Stimulated activated CD8-positive, alpha-beta memory T cell treated with anti-CD3 and anti-CD28 coated beads, Interleukin-12 subunit alpha, Interleukin-12 subunit beta, amount 100 ng/mL, for 4 hours (primary cell): Measurements from ENCODE around the gene PKLR.

ENCODE experiments used
- DNase-seq: peaks from one replicate; pipeline ENCODE4 v3.0.0-alpha.2; 2020; ENCODE audit warnings: low read depth

The PKLR gene

DNA sequence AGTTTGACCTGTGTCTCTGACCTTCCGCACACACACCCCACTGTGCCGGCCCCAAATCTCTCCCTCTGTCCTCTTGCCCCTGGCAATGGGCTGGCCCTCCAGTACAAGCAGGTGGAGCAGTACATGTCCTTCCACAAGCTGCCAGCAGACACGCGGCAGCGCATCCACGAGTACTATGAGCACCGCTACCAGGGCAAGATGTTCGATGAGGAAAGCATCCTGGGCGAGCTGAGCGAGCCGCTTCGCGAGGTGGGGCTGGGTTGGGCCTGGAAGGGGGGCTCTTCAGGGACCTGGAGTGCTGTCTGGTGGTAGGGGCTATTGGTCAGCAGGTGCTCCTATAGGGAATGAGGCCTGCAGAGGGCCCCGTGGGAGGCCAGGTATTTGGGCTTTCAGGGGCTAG, 16.2 kb downstream of the PKLR start:
- DNase-seq, result no peak

- DNase-seq, result no peak
Observed at GRCh38 chr1:155284476-155284875, 16.8 kb downstream of the PKLR start.

DNA sequence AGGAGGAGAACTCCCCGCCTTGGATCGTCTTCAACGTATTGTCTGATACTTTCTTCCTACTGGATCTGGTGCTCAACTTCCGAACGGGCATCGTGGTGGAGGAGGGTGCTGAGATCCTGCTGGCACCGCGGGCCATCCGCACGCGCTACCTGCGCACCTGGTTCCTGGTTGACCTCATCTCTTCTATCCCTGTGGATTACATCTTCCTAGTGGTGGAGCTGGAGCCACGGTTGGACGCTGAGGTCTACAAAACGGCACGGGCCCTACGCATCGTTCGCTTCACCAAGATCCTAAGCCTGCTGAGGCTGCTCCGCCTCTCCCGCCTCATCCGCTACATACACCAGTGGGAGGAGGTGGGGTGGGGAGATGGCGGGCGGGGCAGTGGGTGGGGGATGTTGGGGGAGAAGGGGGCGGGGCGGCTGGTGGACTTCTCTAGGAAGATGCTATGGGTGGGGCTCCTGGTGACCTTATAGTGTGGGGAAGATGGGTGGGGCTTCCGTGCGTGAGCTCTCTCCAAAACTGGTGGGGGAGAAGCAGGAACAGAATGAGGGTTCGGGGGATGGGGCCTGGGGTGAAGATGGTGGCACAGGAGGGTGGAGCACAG, 18.6 kb downstream of the PKLR start:
- DNase-seq, result no peak

GRCh38 chr1:155279268-155279667, 22.0 kb downstream of the PKLR start:
- no peak for DNase-seq

- no peak for DNase-seq
Observed at GRCh38 chr1:155278689-155279160, 22.5 kb downstream of the PKLR start.

GRCh38 chr1:155277902-155278688, 23.1 kb downstream of the PKLR start:
- peak; percentile 50 for DNase-seq

- peak; percentile 88 for DNase-seq
Observed at GRCh38 chr1:155277070-155277901, 24.0 kb downstream of the PKLR start, which contains the start of gene HCN3. TSS of gene HCN3 (plus strand) at chr1:155277463. CDS start at chr1:155277591, 128 bp downstream.

- DNase-seq, result peak; percentile 94
Observed at GRCh38 chr1:155273343-155274245, 27.6 kb downstream of the PKLR start, which contains the start of gene CLK2. TSS of gene CLK2 (minus strand) at chr1:155273504. CDS start at chr1:155270977, 2,527 bp downstream.

GRCh38 chr1:155272466-155273342, 28.5 kb downstream of the PKLR start:
- no peak for DNase-seq

- no peak for DNase-seq
Observed at GRCh38 chr1:155269381-155269780, 31.9 kb downstream of the PKLR start.

GRCh38 chr1:155268630-155269029, 32.6 kb downstream of the PKLR start:
- DNase-seq, result no peak

GRCh38 chr1:155267373-155267772, 33.9 kb downstream of the PKLR start:
- no peak for DNase-seq

DNA sequence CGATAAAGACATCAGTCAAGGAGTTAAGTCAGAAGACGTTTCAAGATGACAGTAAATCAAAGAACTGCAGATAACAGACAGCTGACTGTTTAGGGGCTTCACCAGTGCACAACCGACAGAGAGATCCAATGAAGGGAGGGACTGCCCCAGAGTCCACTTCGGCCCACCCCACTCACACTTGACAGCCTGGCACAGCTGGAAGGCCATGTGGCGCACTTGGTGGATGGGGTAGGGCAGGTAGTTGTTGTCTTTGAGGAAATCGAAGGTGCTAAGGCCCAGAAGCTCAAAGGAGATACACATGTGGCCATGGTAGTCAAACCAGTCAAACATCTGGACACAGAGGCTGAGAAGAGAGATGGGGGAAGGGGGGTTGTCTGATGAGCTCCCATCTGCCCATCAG, 34.7 kb downstream of the PKLR start:
- DNase-seq, result no peak

DNA sequence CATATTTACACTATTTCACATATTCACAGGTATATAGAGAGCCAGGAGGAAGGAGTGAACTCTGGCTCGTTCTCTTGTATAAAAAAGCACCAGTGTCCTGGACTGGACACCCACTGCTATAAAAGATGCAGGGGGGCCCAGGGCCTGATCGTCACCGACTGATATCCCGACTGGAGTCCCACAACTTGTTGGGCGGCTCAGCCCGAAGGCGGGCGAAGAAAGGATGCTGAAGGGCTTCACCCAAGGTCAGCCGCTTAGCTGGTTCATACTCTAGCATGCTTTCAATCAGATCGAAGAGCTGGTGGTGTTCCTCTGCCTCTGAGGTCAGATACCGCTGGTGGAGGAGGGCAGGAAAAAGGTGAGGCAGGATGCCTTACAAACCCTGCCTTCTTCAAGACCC, 38.2 kb downstream of the PKLR start:
- DNase-seq, result no peak

DNA sequence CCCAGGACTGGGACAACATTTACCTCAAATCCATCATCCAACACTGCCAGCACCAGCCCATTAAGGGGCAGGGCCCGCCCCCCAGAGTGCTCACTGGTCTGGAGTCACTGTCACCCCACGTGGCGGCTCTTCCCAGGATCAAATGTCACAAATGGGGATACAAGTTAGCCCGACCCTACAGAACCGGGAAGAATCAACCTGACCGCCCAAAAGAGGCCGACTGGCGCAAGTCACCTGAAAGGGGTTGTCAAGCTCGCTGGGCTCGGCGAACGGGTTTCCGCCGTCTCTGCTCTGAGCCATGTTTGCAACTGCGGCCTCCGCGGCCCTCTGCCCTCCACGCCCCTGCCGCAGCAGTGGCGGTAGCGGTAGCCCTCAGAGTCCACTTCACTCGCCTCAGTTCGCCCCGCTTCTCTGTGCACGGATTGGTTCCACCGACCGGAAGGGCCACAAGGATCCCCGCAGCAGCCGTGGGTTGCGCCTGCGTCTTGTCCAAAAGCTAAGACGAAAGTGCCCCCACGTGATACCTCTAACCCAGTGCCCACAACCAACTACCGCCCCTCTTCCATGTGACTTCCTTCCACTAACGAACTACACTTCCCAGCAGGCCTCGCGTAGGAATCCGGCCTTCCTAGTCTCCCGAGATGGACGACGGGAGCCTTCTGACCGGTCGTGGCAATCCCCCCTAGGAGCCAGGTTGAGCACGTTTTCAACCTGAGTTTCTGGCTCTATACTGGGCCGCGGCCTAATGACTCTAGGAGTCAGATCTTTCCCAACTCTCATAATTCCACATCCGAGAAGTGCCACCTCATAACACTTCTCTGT, 39.2 kb downstream of the PKLR start, which contains the start of gene SCAMP3:
Gene SCAMP3 (minus strand): TSS at position 509 of the 822 bp plus-strand sequence. CDS start 209 bp downstream, at position 300.
- peak; percentile 76 for DNase-seq

- DNase-seq, result no peak
Observed at GRCh38 chr1:155261493-155261851, 39.8 kb downstream of the PKLR start.

- no peak for DNase-seq
Observed at GRCh38 chr1:155260276-155260675, 41.0 kb downstream of the PKLR start.

- DNase-seq, result no peak
Observed at GRCh38 chr1:155256058-155256852, 45.0 kb downstream of the PKLR start.
